Liver (tissue), 9 donors: ENCODE data around the gene LRRC61. TPM values are rescaled to one million over a fixed set of nuclear protein-coding genes. Genes with fewer than 3 reads are reported as not detected.

Experiments
- DNase-seq: peaks from one replicate; pipeline ENCODE4 v3.0.0-alpha.2; 2017; ENCODE audit warnings: low spot score
- H3K27ac ChIP-seq, 2 donors: one replicate each; pipeline ENCODE4 v1.7.0; 2013; ENCODE audit warnings: inconsistent platforms in 2 of 2, low read length in 2 of 2, control low read depth in 1 of 2, low read depth in 1 of 2, mild to moderate bottlenecking in 1 of 2
- H3K27me3 ChIP-seq, 4 donors: one replicate each; pipeline versions ENCODE4 v1.6.1 to v1.7.0; 2013; ENCODE audit warnings: low read length in 3 of 4, inconsistent platforms in 1 of 4, mild to moderate bottlenecking in 1 of 4, moderate library complexity in 1 of 4; ENCODE audit not compliant: control insufficient read depth in 4 of 4, insufficient read depth in 4 of 4
- H3K36me3 ChIP-seq, 4 donors: one replicate each; pipeline versions ENCODE4 v1.6.1 to v1.7.0; 2013; ENCODE audit warnings: low read length in 3 of 4, mild to moderate bottlenecking in 3 of 4, low read depth in 1 of 4, moderate library complexity in 1 of 4; ENCODE audit not compliant: control insufficient read depth in 4 of 4, insufficient read depth in 3 of 4
- H3K4me1 ChIP-seq, 4 donors: one replicate each; pipeline versions ENCODE4 v1.6.1 to v1.7.0; 2013; ENCODE audit warnings: low read length in 3 of 4, mild to moderate bottlenecking in 3 of 4, moderate library complexity in 1 of 4; ENCODE audit not compliant: control insufficient read depth in 4 of 4, insufficient read depth in 4 of 4
- H3K4me3 ChIP-seq, 3 donors: one replicate each; pipeline versions ENCODE4 v1.6.1 to v1.7.0; 2013; ENCODE audit warnings: low read length in 3 of 3, control low read depth in 1 of 3, low read depth in 1 of 3, mild to moderate bottlenecking in 1 of 3
- H3K9ac ChIP-seq, 2 donors: one replicate each; pipeline ENCODE4 v1.7.0; 2013; ENCODE audit warnings: low read length in 2 of 2, mild to moderate bottlenecking in 2 of 2, moderate library complexity in 2 of 2, control low read depth in 1 of 2, low read depth in 1 of 2
- H3K9me3 ChIP-seq, 4 donors: one replicate each; pipeline versions ENCODE4 v1.6.1 to v1.7.0; 2013; ENCODE audit warnings: low read length in 3 of 4; ENCODE audit not compliant: control insufficient read depth in 4 of 4
- ATF3 ChIP-seq: IDR thresholded peaks from 2 replicates; pipeline ENCODE4 v1.6.1; 2016; ENCODE audit warnings: antibody characterized with exemption
- CTCF ChIP-seq: fragments of 150-350 bp; IDR thresholded peaks from 2 replicates; pipeline ENCODE4 v1.5.1; 2017; ENCODE audit warnings: improper control_type of control experiment, low read depth, low read length; ENCODE audit not compliant: missing input control
- EGR1 ChIP-seq, 2 donors: IDR thresholded peaks; 2 replicates each; pipeline ENCODE4 v1.6.1; 2016 to 2018; ENCODE audit warnings: antibody characterized with exemption in 2 of 2, low read depth in 2 of 2
- FOXA1 ChIP-seq: IDR thresholded peaks from 2 replicates; pipeline ENCODE4 v1.6.1; 2016; ENCODE audit warnings: antibody characterized with exemption
- FOXA2 ChIP-seq: IDR thresholded peaks from 2 replicates; pipeline ENCODE4 v1.6.1; 2016; ENCODE audit warnings: antibody characterized with exemption
- GABPA ChIP-seq, 2 donors: IDR thresholded peaks in 1 of 2; conservative IDR thresholded peaks in 1 of 2; 2 replicates each; pipeline ENCODE4 v1.6.1; 2016; ENCODE audit warnings: antibody characterized with exemption in 2 of 2, mild to moderate bottlenecking in 1 of 2, moderate library complexity in 1 of 2
- HNF4A ChIP-seq, 2 donors: conservative IDR thresholded peaks; 2 replicates each; pipeline ENCODE4 v1.6.1; 2016; ENCODE audit warnings: antibody characterized with exemption in 2 of 2, mild to moderate bottlenecking in 2 of 2
- HNF4G ChIP-seq: IDR thresholded peaks from 2 replicates; pipeline ENCODE4 v1.6.1; 2016; ENCODE audit warnings: antibody characterized with exemption
- JUND ChIP-seq, 2 donors: IDR thresholded peaks; 2 replicates each; pipeline ENCODE4 v1.6.1; 2016; ENCODE audit warnings: antibody characterized with exemption in 2 of 2
- MAX ChIP-seq: IDR thresholded peaks from 2 replicates; pipeline ENCODE4 v1.6.1; 2016; ENCODE audit warnings: antibody characterized with exemption
- NR2F2 ChIP-seq: IDR thresholded peaks from 2 replicates; pipeline ENCODE4 v1.6.1; 2016; ENCODE audit warnings: antibody characterized with exemption
- REST ChIP-seq: IDR thresholded peaks from 2 replicates; pipeline ENCODE4 v1.6.1; 2016; ENCODE audit warnings: antibody characterized with exemption, mild to moderate bottlenecking
- RXRA ChIP-seq, 2 donors: IDR thresholded peaks; 2 replicates each; pipeline ENCODE4 v1.6.1; 2017 to 2018; ENCODE audit warnings: antibody characterized with exemption in 2 of 2, mild to moderate bottlenecking in 1 of 2
- SP1 ChIP-seq: IDR thresholded peaks from 2 replicates; pipeline ENCODE4 v1.6.1; 2018; ENCODE audit warnings: antibody characterized with exemption, mild to moderate bottlenecking
- TAF1 ChIP-seq: conservative IDR thresholded peaks from 2 replicates; pipeline ENCODE4 v1.6.1; 2016; ENCODE audit warnings: antibody characterized with exemption, mild to moderate bottlenecking
- YY1 ChIP-seq: IDR thresholded peaks from 2 replicates; pipeline ENCODE4 v1.6.1; 2016; ENCODE audit warnings: antibody characterized with exemption, mild to moderate bottlenecking
- ZBTB33 ChIP-seq: IDR thresholded peaks from 2 replicates; pipeline ENCODE4 v1.6.1; 2016; ENCODE audit warnings: antibody characterized with exemption
- WGBS: extraction: QIAGEN DNeasy Blood & Tissue Kit; methylation state at CpG from one replicate; pipeline ENCODE4 v1.1.7; 2013; 5-methylcytosine and 5-hydroxymethylcytosine counted together
- polyA plus RNA-seq, 2 donors: library from polyadenylated mRNA; stranded (reverse) in 1 of 2; unstranded in 1 of 2; fragments of 200-250 nt in 1 of 2; fragments of >200 nt in 1 of 2; fragmentation: Nextera tagmentation in 1 of 2; extraction: Ambion mirVana in 1 of 2; gene quantifications; one replicate each; pipeline versions ENCODE4 v1.2.1 to v1.2.3, GENCODE V29; 2013 to 2015
- total RNA-seq, 2 donors: library from RNA; depleted of rRNA; stranded (reverse); fragments of >200 nt; gene quantifications; one replicate each; pipeline ENCODE4 v1.2.3, GENCODE V29; 2014
- donor health status: healthy.
- donor health status: healthy.
- donor health status: healthy.
- donor health status: healthy.
- donor health status: healthy.

The LRRC61 gene
- total and polyA plus RNA-seq, 4 donors: 12.0 to 21.0 (median 15.6) TPM

- TF ChIP-seq MAX (no peak), FOXA2 (no peak), RXRA (IDR thresholded peaks at IDR 0.05) (no peak), NR2F2 (no peak)
Measured at GRCh38 chr7:150371131-150371995, 48.2 kb downstream of the LRRC61 start (continued).

- Histone ChIP-seq H3K4me1 (peaks cover 14 to 64% (median 47%) of the 10 kb centered on the region in 4 donors), H3K9ac (no peak overlapping the region), H3K36me3 (peaks cover 6 to 21% (median 17%) of the 10 kb centered on the region in 4 donors), H3K27ac (no peak overlapping the region), H3K4me3 (no peak overlapping the region), H3K27me3 (no peaks in the 10 kb centered on the region), H3K9me3 (no peaks in the 10 kb centered on the region)
- TF ChIP-seq TAF1 (no peak), MAX (no peak), FOXA1 (no peak), FOXA2 (no peak), REST (no peak), ATF3 (no peak), HNF4A (conservative IDR thresholded peaks at IDR 0.05) (no peak), HNF4G (no peak), EGR1 (IDR thresholded peaks at IDR 0.05; ENCODE audit: low read depth in 2 of 2) (no peak), CTCF (no peak), SP1 (no peak), YY1 (no peak), ZBTB33 (no peak), RXRA (IDR thresholded peaks at IDR 0.05) (no peak), JUND (IDR thresholded peaks at IDR 0.05) (no peak), GABPA (IDR thresholded peaks at IDR 0.05 in 1 of 2, conservative IDR thresholded peaks at IDR 0.05 in 1 of 2) (no peak), NR2F2 (no peak)
- no peak for DNase-seq
- WGBS: 84% methylated on average over 30 of the region's 30 CpGs
Measured at GRCh38 chr7:150371996-150372270, 48.8 kb downstream of the LRRC61 start.
